ENCODE results near the gene HELLS. TPM values are rescaled to one million over a fixed set of nuclear protein-coding genes. Genes with fewer than 3 reads are reported as not detected.

The HELLS gene
- total and polyA plus RNA-seq, 2 of the 8 experiments (the other 6 are each of a cell fraction or from before 2014, with no cell fraction given), result 147 to 371 TPM

DNA sequence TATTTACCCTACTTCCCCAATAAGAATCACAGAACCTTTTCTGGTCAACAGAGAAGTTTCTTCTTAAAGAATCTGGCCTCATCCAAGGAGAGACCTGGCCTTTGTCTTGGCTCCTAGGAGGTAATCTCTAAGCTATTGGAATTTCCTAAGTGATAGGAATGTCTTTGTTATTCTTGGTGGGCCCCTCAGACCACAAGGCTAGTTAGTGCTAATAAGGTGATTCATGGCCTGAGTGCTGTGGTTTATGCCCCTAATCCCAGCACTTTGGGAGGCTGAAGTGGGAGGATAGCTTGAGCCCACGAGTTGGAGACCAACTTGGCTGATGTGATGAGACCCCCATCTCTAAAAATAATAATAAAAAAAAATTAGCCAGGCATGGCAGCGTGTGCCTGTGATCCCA lies 78.0 kb downstream of the HELLS start (continued):
- TF ChIP-seq, protein P1, sequence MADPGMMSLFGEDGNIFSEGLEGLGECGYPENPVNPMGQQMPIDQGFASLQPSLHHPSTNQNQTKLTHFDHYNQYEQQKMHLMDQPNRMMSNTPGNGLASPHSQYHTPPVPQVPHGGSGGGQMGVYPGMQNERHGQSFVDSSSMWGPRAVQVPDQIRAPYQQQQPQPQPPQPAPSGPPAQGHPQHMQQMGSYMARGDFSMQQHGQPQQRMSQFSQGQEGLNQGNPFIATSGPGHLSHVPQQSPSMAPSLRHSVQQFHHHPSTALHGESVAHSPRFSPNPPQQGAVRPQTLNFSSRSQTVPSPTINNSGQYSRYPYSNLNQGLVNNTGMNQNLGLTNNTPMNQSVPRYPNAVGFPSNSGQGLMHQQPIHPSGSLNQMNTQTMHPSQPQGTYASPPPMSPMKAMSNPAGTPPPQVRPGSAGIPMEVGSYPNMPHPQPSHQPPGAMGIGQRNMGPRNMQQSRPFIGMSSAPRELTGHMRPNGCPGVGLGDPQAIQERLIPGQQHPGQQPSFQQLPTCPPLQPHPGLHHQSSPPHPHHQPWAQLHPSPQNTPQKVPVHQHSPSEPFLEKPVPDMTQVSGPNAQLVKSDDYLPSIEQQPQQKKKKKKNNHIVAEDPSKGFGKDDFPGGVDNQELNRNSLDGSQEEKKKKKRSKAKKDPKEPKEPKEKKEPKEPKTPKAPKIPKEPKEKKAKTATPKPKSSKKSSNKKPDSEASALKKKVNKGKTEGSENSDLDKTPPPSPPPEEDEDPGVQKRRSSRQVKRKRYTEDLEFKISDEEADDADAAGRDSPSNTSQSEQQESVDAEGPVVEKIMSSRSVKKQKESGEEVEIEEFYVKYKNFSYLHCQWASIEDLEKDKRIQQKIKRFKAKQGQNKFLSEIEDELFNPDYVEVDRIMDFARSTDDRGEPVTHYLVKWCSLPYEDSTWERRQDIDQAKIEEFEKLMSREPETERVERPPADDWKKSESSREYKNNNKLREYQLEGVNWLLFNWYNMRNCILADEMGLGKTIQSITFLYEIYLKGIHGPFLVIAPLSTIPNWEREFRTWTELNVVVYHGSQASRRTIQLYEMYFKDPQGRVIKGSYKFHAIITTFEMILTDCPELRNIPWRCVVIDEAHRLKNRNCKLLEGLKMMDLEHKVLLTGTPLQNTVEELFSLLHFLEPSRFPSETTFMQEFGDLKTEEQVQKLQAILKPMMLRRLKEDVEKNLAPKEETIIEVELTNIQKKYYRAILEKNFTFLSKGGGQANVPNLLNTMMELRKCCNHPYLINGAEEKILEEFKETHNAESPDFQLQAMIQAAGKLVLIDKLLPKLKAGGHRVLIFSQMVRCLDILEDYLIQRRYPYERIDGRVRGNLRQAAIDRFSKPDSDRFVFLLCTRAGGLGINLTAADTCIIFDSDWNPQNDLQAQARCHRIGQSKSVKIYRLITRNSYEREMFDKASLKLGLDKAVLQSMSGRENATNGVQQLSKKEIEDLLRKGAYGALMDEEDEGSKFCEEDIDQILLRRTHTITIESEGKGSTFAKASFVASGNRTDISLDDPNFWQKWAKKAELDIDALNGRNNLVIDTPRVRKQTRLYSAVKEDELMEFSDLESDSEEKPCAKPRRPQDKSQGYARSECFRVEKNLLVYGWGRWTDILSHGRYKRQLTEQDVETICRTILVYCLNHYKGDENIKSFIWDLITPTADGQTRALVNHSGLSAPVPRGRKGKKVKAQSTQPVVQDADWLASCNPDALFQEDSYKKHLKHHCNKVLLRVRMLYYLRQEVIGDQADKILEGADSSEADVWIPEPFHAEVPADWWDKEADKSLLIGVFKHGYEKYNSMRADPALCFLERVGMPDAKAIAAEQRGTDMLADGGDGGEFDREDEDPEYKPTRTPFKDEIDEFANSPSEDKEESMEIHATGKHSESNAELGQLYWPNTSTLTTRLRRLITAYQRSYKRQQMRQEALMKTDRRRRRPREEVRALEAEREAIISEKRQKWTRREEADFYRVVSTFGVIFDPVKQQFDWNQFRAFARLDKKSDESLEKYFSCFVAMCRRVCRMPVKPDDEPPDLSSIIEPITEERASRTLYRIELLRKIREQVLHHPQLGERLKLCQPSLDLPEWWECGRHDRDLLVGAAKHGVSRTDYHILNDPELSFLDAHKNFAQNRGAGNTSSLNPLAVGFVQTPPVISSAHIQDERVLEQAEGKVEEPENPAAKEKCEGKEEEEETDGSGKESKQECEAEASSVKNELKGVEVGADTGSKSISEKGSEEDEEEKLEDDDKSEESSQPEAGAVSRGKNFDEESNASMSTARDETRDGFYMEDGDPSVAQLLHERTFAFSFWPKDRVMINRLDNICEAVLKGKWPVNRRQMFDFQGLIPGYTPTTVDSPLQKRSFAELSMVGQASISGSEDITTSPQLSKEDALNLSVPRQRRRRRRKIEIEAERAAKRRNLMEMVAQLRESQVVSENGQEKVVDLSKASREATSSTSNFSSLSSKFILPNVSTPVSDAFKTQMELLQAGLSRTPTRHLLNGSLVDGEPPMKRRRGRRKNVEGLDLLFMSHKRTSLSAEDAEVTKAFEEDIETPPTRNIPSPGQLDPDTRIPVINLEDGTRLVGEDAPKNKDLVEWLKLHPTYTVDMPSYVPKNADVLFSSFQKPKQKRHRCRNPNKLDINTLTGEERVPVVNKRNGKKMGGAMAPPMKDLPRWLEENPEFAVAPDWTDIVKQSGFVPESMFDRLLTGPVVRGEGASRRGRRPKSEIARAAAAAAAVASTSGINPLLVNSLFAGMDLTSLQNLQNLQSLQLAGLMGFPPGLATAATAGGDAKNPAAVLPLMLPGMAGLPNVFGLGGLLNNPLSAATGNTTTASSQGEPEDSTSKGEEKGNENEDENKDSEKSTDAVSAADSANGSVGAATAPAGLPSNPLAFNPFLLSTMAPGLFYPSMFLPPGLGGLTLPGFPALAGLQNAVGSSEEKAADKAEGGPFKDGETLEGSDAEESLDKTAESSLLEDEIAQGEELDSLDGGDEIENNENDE (IDR thresholded peaks at IDR 0.05; ENCODE audit: insufficient replicate concordance, low read length), result no peak
- TF ChIP-seq EP300 (IDR thresholded peaks at IDR 0.05; ENCODE audit: borderline replicate concordance in 1 of 2, low read depth in 2 of 2, low read length in 2 of 2) (0 out of 3 replicates have a peak, but pooled peaks of 1 of the 2 experiments have one; percentile 8), CREB1 (IDR thresholded peaks at IDR 0.05) (no peak), SP1 (IDR thresholded peaks at IDR 0.05; ENCODE audit: low read depth, low read length) (peak; percentile 61), TEAD4 (IDR thresholded peaks at IDR 0.05; ENCODE audit: low read depth, low read length) (peak; percentile 72)

Measured in H1 (cell line).